Activated CD4-positive, alpha-beta T cell treated with anti-CD3 and anti-CD28 coated beads for 24 hours (primary cell): ENCODE data around the gene DDIT3.
"Not testable (repeated sequence)": the region's sequence is repeated elsewhere in the genome, so short reads cannot be mapped to it uniquely, and the experiment has no call there.

Experiments
- DNase-seq, 2 donors: peaks; one replicate each; pipeline ENCODE4 v3.0.0-alpha.2; 2020; ENCODE audit warnings: low read depth in 2 of 2

Gene DDIT3, protein sequence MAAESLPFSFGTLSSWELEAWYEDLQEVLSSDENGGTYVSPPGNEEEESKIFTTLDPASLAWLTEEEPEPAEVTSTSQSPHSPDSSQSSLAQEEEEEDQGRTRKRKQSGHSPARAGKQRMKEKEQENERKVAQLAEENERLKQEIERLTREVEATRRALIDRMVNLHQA

DNA sequence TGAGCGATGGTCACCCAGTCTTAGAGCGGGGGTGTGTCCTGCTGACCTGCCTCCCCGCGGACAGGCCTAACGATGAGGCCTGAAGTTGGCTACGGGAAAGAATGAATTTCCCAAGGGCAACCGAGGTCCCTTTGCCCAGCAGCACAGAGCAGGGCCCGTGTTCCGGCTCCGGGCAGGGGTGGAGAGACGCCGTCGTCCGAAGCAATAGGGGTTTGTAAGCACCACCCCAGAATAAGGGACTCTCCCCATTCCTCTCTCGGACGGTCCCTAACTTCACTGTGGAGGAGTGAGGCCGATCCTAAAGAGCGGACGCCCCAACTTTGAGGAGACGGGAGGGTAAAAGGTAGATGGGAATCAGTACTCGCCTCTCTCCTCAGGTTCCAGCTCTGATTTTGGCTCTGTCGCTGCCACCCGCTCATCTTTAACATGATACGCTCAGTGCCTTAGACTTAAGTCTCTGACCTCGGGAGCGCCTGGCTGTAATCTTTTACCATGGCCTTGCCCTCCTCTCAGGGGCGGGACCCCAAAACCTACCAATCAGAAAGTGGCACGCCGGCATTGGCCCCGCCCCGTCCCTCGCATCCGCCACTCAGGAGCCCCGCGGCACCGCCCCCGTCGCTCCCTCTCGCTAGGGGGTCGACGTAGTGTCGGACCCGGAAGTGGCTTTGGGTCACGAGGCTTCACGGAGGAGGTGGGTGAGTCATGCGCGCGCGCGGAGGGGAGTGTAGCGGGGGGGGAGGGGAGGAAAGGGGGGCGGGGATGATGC is at the start of gene DDIT3:
Gene DDIT3 (minus strand): TSS at position 462 of the 766 bp plus-strand sequence. CDS start 3,108 bp downstream, outside the sequence.
- peak; percentile 98 to 99 for DNase-seq

DNA sequence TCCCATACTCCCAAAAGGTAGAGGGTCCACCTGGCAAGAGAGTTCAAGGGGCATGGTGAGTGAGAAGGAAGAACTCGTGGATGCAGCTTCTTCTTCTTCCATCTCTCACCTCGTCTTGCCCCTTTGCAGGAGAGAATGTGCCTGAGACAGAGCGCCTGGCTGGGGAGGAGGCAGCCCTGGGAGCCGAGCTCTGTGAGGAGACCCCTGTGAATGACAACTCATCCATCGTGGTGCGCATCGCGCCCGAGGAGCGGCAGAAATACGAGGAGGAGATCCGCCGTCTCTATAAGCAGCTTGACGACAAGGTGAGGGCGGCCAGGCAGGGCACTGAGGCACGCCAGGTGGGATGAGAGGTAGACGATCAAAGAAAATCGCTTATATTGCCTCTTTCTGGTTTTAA is 49.5 kb upstream of the DDIT3 start:
- DNase-seq: no peak

DNA sequence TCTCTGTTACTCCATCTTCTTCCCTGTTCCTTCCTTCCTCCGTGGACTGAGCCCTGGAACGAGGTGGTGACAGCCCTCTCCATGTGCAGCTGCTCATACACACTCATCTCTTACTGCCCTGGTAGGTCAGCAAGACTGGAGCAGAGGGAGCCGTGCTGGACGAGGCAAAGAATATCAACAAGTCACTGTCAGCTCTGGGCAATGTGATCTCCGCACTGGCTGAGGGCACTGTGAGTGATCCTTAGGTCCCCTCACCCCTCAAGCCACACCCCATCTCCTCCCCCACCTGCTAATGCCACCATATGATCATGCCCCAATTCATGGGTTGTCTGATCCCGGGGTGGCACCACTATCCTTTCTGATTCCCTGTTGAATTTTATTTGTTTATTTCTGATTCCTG is 48.5 kb upstream of the DDIT3 start:
- no peak for DNase-seq

DNA sequence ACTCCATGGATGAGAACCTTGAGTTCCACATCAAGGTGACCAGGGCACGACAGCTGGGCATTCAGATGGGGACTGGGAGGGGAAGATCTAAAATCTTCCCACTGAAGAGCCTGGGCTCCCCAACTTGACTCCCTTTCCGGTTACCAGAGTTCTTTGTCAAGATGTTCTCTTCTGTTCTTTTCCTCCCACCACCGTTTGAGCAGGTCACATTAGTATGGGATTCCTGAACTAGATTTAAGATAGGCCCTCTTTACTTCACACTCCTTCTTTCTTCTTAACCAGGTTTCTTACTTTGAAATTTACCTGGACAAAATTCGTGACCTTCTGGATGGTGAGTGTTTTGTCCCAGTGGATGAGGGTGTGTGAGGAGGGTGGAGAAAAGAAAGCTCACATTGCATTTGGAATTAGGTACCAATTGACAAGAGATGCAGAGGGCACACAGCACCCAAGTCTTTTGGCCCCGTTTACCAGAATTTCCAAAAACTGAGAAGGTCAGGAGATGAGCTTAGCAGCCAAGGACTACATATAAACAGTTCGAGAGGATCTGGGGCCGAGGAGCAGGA is 43.9 kb upstream of the DDIT3 start:
- no peak for DNase-seq

DNA sequence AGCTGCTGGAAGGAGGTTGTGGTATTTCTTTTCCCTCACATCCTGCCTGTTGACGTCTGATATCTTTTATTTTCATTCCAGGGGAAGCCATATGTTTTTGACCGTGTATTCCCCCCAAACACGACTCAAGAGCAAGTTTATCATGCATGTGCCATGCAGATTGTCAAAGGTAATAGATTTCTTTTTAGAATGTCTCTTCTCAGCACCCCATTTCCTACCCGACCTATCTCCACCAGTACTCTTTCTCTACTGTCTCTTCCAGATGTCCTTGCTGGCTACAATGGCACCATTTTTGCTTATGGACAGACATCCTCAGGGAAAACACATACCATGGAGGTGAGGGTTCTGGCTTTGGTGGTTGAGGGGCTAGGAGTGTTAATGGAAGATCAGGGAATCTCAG is 43.0 kb upstream of the DDIT3 start:
- no peak for DNase-seq

DNA sequence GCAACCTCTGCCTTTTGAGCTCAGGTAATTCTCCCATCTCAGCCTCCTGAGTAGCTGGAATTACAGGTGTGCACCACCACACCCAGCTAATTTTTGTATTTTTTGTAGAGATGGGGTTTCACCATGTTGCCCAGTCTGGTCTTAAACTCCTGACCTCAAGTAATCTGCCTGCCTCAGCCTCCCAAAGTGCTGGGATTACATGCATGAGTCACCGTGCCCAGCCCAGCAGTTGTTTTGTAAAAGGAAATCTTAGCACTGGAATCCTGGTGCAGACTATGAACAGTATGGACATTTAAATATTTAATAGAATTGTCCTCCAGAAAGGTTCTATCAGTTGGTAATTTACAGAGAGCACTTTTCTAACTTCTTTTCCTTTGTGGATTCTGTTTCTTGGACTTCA is 40.8 kb upstream of the DDIT3 start:
- not testable (repeated sequence) for DNase-seq

DNA sequence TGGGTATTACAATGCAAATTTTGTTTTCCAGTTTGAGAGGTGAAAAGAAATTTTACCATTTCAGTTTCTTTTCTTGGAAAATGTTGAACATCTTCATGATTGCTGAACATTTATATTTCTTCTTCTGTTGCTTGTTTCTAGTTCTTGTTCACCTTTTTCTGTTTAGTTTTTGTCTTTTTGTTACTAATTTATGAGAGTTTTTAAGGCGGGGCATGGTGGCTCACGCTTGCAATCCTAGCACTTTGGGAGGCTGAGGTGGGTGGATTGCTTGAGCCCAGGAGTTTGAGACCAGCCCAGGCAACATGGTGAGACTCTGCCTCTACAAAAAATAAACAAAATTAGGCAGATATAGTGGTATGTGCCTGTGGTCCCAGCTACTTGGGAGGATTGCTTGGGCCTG is 40.2 kb upstream of the DDIT3 start:
- DNase-seq: no peak

DNA sequence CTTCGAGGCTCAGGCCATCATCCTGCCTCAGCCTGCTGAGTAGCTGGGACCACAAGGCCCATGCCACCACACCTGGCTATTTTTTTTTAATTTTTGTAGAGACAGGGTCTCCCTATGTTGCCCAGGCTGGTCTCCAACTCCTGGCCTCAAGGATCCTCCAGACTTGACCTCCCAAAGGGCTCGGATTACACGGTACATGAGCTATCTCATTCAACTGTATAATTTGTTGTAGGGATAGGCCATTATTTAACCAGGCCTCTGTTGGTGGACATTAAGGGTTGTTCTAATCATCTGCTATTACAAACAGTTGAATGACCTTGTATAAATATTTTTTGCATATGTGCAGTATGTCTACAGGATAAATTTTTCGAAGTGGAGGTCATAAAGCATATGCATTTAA is 38.5 kb upstream of the DDIT3 start:
- no peak for DNase-seq

DNA sequence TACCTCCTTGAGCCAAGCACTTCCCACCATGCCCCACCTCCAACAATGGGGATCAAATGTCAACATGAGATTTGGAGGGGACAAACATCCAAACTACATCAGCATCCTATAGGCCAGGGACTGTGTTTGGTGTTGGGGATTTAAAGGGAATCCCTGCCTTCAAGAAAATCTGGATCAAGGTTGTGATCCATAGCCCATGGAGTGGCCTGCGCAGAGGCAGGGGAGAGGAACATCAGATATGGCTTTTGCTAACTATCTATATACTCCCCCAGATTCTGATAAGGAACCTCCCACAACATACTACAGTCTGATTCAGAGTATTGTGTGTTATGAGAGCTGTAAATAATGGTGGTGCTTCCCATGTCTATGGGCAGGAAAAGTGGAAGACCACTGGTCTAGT is 34.6 kb upstream of the DDIT3 start:
- no peak for DNase-seq

DNA sequence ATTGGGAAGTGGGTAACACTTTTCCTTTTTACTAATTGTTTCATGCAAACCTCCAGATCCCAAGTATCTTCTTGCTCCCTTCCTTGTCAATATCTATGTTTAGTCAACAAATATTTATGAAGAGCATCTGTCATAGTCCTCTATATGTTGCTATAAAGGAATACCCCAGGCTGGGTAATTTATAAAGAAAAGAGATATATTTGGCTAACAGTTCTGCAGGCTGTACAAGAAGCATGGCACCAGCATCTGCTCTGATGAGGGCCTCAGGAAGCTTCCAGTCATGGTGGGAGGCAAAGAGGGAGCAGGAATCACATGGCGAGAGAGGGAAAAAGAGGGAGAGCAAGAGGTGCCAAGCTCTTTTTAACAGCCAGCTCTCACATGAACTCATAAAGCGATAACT is 34.1 kb upstream of the DDIT3 start:
- DNase-seq: no peak

DNA sequence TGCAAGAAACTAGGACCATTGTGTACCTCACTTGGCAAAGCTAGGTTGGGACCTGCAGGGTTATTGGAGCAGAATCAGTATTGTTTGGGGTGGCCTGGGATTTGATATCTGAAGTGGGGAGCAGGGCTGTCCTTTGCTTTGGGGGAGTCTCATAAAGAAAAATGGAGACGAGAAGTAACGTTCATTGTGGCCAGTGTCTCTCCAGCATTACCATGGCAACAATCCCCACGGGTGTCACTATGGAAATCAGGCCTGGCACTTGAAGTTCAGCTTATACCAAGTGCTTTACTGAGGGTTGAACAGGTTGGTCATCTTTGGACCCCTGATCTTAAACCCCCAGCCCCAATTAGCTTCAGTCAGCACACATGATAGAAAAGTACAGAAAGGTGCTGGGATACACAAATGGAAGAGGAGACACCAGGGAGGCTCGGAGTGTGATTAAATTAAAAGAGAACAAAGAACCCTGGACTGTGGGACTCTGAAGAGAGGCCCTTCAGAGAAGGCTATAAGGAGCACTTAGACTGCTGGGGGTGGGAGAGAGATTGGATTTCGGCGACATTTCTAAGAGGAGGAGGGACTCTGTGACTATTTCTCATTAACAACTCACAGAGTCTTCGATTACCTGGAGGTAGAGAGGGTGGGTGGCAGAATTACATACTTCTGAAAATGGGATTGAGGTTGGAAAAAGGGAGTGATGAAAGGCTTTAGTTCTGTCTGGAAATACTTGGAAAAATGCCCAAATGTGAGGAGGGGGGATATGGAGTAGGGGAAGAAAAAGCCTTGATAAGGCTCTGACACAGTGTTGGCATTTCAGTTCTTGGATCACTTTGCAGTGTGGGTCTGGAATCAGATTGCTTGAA is 33.3 kb upstream of the DDIT3 start:
- no peak for DNase-seq

DNA sequence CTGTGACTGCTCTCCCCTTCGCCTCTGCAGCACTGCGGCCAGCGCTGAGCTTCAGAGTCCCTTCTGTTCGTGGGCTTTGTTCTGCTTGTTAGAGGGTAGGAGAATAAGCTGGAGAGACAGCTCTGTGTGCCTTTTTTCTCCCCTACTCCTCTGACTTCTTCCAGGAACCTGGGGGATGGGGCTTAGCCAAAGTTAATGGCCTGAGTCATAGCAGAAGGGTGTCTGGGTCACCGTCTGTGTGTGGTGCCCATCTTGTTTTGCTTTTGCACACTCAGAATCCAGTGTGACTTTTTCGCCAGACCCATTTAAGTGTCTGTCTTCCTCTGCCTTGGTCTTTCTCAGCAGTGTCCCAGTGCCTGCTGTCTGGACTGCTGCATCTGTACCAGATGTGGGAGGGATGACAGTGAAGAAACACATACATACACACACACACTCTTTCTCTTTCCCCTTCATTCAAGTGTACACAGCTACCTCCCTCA is 32.6 kb upstream of the DDIT3 start:
- DNase-seq: no peak

DNA sequence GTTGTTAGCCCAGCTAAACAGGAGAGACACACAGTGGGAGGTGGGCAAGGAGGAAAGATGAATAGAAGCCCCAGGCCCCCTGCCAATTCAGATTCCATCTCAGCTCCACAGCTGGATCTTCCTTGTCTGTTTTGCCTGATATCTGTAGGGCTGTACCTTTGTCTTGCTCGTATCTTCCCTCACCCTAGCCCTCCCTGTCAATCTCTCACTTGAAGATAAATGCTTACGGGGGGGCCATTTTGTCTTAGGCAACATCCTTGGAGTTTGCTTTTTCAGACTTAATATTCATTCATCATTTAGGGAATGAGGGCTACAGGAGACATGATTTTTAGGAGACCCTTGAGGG is 32.0 kb upstream of the DDIT3 start:
- DNase-seq: no peak

DNA sequence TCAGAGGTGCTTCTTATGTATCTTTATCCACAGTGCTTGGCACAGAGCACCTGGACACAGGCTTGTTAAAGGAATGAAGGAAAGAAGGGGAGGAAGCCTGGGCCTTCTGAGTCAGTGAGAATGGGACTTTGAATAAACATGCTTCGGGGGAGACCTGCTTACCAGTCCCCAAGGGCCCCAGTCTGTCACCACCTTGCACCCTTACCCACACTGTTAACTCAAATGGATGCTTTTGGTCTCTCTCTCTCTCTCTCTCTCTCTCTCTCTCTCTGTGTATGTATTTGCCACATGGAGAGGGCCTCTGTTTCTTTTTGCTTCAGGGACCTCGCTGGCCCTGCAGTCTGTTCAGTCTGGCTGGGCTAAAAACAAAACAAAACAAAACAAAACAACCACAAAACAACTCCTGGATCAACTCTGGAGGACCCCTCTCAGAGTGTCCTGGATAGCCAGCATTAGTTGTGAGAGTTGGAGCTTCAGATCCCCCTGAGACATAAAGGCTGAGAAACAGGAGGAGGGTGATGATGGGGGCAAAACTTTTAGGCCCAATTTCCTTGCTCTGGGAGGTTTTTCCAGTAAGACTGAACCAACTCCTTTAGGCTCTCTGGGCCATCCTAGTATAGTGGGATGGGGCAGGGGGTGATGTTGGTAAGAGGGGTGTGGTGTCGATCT is 31.5 kb upstream of the DDIT3 start:
- no peak for DNase-seq

DNA sequence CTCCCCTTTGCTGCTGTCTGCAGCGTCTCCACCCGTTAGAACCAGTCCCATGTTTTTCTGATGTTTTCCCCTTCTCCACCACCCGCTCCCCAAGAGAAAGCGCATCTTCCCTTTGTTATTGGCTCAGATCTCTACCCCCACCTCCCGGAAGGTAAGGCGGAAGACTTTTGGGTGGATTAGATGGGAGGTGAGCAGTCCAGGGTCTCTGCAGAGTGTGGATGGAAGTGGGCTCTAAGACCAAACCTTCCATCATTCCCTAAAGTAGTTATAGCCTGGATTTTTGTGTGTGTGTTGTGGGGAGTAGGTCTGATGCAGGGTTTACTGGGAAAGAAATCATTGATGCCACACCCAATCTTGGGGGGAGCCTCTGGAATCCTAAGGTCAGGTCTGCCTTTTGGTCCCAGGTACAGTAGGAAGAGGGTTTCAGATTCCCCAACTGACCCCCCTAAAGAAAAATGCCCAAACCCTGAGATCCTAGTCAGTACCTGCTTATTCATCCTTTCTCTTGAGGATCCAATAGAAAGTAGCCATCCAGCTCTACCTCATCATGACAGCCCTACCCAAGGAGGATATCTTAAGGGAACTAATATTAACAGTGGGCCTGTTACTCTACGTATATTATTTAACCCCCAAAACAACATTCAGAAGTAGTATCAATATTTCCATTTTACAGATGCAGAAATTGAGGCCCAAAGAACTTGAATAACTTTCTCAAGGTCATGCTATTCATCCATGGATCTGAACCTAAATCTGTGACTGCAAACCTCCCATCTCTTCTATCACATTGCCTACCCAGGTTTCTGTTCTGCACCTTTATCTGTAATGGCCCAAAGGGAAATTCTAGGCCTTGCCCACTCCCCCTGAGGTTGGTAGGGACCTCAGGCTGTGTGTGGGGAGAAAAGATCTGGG is 30.6 kb upstream of the DDIT3 start:
- no peak for DNase-seq

DNA sequence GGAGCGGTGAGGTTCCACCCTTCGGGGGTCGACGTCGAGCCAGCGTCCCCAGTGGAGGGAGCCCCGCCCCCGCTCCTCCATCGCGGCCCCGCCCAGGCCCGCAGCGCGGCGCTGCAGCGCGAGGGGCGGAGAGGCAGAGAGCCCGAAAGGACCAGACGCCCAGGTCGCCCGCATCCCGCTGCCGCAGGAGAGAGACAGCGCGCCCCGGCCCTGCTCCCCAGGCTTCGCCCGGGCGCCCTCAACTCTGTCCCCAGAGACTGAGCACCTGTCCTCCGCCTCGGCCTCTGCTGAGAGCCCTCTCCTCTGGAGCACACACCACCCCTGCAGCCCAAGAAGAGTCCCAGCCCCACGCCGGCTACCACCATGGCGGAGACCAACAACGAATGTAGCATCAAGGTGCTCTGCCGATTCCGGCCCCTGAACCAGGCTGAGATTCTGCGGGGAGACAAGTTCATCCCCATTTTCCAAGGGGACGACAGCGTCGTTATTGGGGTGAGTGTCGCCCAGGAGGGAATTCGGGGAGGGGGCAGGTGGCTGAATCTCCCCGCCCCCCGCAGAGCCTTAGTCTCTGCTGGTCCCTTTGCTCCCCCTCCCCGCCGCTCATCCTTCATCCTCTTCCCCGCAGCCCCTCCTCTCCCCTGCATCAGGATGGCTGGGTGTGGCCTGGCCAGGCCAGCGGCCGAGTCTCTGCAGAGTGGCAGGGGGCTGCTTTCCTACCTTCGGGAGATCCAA is 29.8 kb upstream of the DDIT3 start, which contains the start of gene KIF5A:
Gene KIF5A (plus strand): TSS at position 136 of the 732 bp plus-strand sequence. CDS start 228 bp downstream, at position 364.
- peak; percentile 27 to 37 for DNase-seq

DNA sequence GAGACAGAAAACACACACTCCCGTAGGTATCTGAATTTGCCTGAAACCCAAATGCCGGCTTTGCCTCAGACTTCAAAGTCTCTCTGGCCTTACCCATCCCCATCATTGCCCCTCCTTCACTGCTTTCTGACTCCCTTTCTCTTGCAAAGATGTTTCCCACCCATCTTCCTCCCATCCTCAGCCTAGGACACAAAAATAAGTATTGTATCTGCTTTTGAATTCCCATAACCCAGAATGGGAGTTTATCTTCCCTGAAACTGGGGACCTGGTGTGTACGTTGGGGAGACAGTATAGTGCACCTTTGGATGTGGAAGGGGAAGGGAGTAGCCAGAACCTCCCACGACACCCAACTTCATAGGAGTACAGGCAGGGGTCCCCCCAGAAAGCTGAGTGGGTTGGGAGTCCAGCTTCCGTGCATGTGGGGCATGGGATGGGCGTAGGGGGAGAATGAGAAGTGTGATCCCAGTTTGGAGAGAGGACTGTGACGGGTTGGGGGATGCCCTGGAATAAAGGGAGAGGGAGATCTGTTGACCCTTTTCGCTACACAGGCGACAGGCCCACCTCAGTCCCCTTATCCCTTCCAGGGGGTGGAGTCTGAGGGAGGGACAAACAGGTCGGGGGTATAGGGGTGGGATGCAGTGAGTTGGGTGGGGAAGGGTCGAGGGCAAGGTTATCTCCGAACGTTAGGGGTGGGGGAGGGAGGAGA is 29.0 kb upstream of the DDIT3 start:
- no peak for DNase-seq

DNA sequence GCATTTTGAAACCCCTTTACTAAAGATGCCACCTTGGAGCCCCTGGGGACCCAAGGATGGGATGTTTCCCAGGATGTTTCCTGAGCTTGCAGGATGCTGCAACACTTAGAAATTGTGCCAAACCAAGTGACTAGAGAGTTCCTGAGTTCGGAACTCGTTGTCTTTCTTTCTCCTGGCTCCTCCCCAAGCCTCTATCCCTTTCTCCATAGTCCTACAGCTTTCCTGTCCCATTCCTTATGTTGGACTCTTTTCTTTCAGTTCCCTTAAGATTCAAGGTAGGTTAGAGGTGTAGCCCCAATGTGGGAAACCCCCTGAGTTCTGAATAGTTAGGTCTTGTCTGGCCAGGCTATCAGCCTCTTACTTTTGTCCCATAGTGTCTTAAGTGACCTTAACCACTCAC is 28.2 kb upstream of the DDIT3 start:
- DNase-seq: no peak

DNA sequence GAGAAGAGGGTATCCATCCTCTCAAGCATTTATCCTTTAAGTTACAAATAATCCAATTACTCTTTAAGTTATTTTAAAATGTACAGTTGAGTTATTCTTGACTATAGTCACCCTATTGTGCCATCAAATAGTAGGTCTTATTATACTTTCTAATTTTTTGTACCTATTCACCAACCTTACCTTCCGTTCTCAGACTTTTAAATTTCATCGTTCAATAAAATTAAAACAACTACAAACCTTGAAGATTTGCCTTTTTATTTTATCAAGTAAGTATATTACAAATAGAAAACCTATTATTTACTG is 27.6 kb upstream of the DDIT3 start:
- no peak for DNase-seq
